HCT116 (cell line): ENCODE measurements around the gene GPATCH2L. TPM values are rescaled to one million over a fixed set of nuclear protein-coding genes. Genes with fewer than 3 reads are reported as not detected.

Source experiments
- ATAC-seq: fragments of 200-7000 bp; cut with Tn5 transposase; 2 replicates; pipeline ENCODE4 v1.9.1; 2020; ENCODE audit warnings: mild to moderate bottlenecking, moderate library complexity
- BruUV-seq: library from RNA; stranded (reverse); fragments of 400-500 nt; replicated peaks from 2 replicates; lab custom pipeline; 2021; lab: Mats Ljungman, UMichigan
- CTCF ChIA-PET: fragments of 300-600 bp; sonication (Branson Sonifier 250); formaldehyde crosslinking; loops from one replicate; lab custom pipeline; 2021; ENCODE audit warnings: antibody characterized with exemption; lab: Charles Lee
- POLR2A ChIA-PET: fragments of 300-600, 350-600 bp; sonication (Branson Sonifier 250); formaldehyde crosslinking; loops from one replicate; lab custom pipeline; 2021; ENCODE audit warnings: antibody characterized with exemption; lab: Charles Lee
- RAD21 ChIA-PET, 2 experiments: fragments of 300-600 bp; sonication (Branson Sonifier 250); formaldehyde crosslinking; loops; one replicate each; lab custom pipeline; 2023; ENCODE audit warnings: low total read pairs in 2 of 2; ENCODE audit not compliant: uncharacterized antibody in 2 of 2, unreplicated experiment in 2 of 2, low non-redundant PET in 1 of 2; lab: Charles Lee
- DNase-seq: peaks from one replicate; pipeline ENCODE4 v3.0.0-alpha.2; 2010; ENCODE audit warnings: low read depth, low spot score
- H2AFZ ChIP-seq: fragments of 200-600 bp; shearing (Covaris generic), sonication (generic); 2 replicates; pipeline ENCODE4 v1.6.1; 2017; ENCODE audit warnings: low read depth, mixed run types, mixed read lengths, antibody characterized with exemption, low read length; ENCODE audit not compliant: poor library complexity, severe bottlenecking
- H3K27ac ChIP-seq: 2 replicates; pipeline ENCODE4 v1.5.1; 2012; ENCODE audit warnings: low read depth, low read length
- H3K27me3 ChIP-seq: fragments of 200-600 bp; sonication (generic); 2 replicates; pipeline ENCODE4 v1.6.1; 2016; ENCODE audit warnings: mixed run types, low read length, mixed read lengths; ENCODE audit not compliant: insufficient read depth
- H3K36me3 ChIP-seq, 2 experiments: fragments of 200-500 bp in 1 of 2; fragments of 200-600 bp in 1 of 2; sonication (Bioruptor generic) in 1 of 2; sonication (generic) in 1 of 2; 2 replicates each; pipeline versions ENCODE4 v1.5.1 to v1.6.1; 2014 to 2016; ENCODE audit warnings: low read length in 2 of 2, inconsistent platforms in 1 of 2, mixed read lengths in 1 of 2, mixed run types in 1 of 2; ENCODE audit not compliant: insufficient read depth in 2 of 2, control insufficient read depth in 1 of 2
- H3K4me1 ChIP-seq, 2 experiments: fragments of 200-600 bp in 1 of 2; sonication (generic) in 1 of 2; 2 replicates each; pipeline versions ENCODE4 v1.5.1 to v1.6.1; 2012 to 2017; ENCODE audit warnings: low read length in 2 of 2, inconsistent platforms in 1 of 2, mild to moderate bottlenecking in 1 of 2, mixed read lengths in 1 of 2, mixed run types in 1 of 2, moderate library complexity in 1 of 2; ENCODE audit not compliant: insufficient read depth in 2 of 2, control insufficient read depth in 1 of 2
- H3K4me2 ChIP-seq: fragments of 200-600 bp; sonication (generic); 2 replicates; pipeline ENCODE4 v1.6.1; 2017; ENCODE audit warnings: mixed run types, low read length, mixed read lengths
- H3K4me3 ChIP-seq, 2 experiments: fragments of 200-600 bp in 1 of 2; sonication (generic) in 1 of 2; replicated peaks in 1 of 2; 2 replicates each; pipeline ENCODE4 v1.5.1; 2011 to 2016; ENCODE audit warnings: low read length in 2 of 2, control low read depth in 1 of 2, low read depth in 1 of 2, mild to moderate bottlenecking in 1 of 2, mixed read lengths in 1 of 2, mixed run types in 1 of 2
- H3K79me2 ChIP-seq: fragments of 200-600 bp; sonication (generic); 2 replicates; pipeline ENCODE4 v1.6.1; 2017; ENCODE audit warnings: mild to moderate bottlenecking, mixed run types, low read length, moderate library complexity, mixed read lengths; ENCODE audit not compliant: insufficient read depth
- H3K9ac ChIP-seq: fragments of 200-600 bp; sonication (generic); 2 replicates; pipeline ENCODE4 v1.6.1; 2016; ENCODE audit warnings: low read length, mixed read lengths
- H3K9me2 ChIP-seq: fragments of 200-600 bp; sonication (generic), shearing (Covaris generic); 2 replicates; pipeline ENCODE4 v1.6.1; 2017; ENCODE audit warnings: mixed run types, mild to moderate bottlenecking, moderate library complexity; ENCODE audit not compliant: insufficient read depth
- H3K9me3 ChIP-seq, 2 experiments: fragments of 200-500 bp in 1 of 2; fragments of 200-600 bp in 1 of 2; sonication (Bioruptor generic) in 1 of 2; sonication (generic) in 1 of 2; 2 replicates each; pipeline ENCODE4 v1.6.1; 2014 to 2017; ENCODE audit warnings: low read length in 2 of 2, mixed read lengths in 2 of 2, inconsistent platforms in 1 of 2, low read depth in 1 of 2, mild to moderate bottlenecking in 1 of 2, mixed run types in 1 of 2, moderate library complexity in 1 of 2; ENCODE audit not compliant: control insufficient read depth in 1 of 2, insufficient read depth in 1 of 2
- H4K20me1 ChIP-seq: fragments of 200-600 bp; sonication (generic), shearing (Covaris generic); 2 replicates; pipeline ENCODE4 v1.6.1; 2017; ENCODE audit warnings: mixed run types, mild to moderate bottlenecking, moderate library complexity; ENCODE audit not compliant: insufficient read depth
- CEBPB ChIP-seq: IDR thresholded peaks from 2 replicates; pipeline ENCODE4 v1.6.1; 2012; ENCODE audit warnings: low read depth
- EGR1 ChIP-seq: IDR thresholded peaks from 2 replicates; pipeline ENCODE4 v1.6.1; 2012; ENCODE audit warnings: low read depth
- ELF1 ChIP-seq: IDR thresholded peaks from 2 replicates; pipeline ENCODE4 v1.6.1; 2012; ENCODE audit warnings: low read depth, borderline replicate concordance
- EZH2phosphoT487 ChIP-seq: fragments of 200-600 bp; IDR thresholded peaks from 2 replicates; pipeline ENCODE4 v1.6.1; 2018; ENCODE audit warnings: antibody characterized with exemption, borderline replicate concordance
- FOSL1 ChIP-seq: IDR thresholded peaks from 2 replicates; pipeline ENCODE4 v1.6.1; 2012; ENCODE audit warnings: low read depth
- JUND ChIP-seq: IDR thresholded peaks from 2 replicates; pipeline ENCODE4 v1.6.1; 2012
- POLR2AphosphoS5 ChIP-seq: IDR thresholded peaks from 2 replicates; pipeline ENCODE4 v1.6.1; 2011; ENCODE audit warnings: mild to moderate bottlenecking, low read depth, low read length, moderate library complexity
- RAD21 ChIP-seq: IDR thresholded peaks from 2 replicates; pipeline ENCODE4 v1.6.1; 2012; ENCODE audit warnings: low read depth, mild to moderate bottlenecking
- SIN3A ChIP-seq: IDR thresholded peaks from 2 replicates; pipeline ENCODE4 v1.6.1; 2012; ENCODE audit warnings: low read depth
- SP1 ChIP-seq: IDR thresholded peaks from 2 replicates; pipeline ENCODE4 v1.6.1; 2012; ENCODE audit warnings: low read depth
- TCF7L2 ChIP-seq: IDR thresholded peaks from 2 replicates; pipeline ENCODE4 v1.7.0; 2011; ENCODE audit warnings: borderline replicate concordance, inconsistent platforms; ENCODE audit not compliant: insufficient read depth, insufficient read length; ENCODE audit errors: extremely low read depth
- ZFX ChIP-seq: fragments of 450-650 bp; IDR thresholded peaks from 2 replicates; pipeline ENCODE4 v1.6.1; 2017
- intact Hi-C: fragments of 100-400 bp; cut with micrococcal nuclease; formaldehyde crosslinking; loops from 2 replicates; pipeline ENCODE4 v1.10.0; 2022
- total RNA-seq: library from RNA; stranded (reverse); gene quantifications from one replicate; pipeline ENCODE4 v1.2.1, GENCODE V29; 2021; ENCODE audit not compliant: unreplicated experiment
- TF ChIP-seq, protein P1 (sequence below): IDR thresholded peaks from 2 replicates; pipeline ENCODE4 v1.6.1; 2012; ENCODE audit warnings: low read depth
- TF ChIP-seq, protein P2 (sequence below), 3 experiments: fragments of 200-600 bp in 1 of 3; sonication (generic) in 1 of 3; IDR thresholded peaks in 2 of 3; conservative IDR thresholded peaks in 1 of 3; 2 replicates each; pipeline ENCODE4 v1.5.1; 2012 to 2017; ENCODE audit warnings: low read depth in 2 of 3, low read length in 2 of 3, antibody characterized with exemption in 1 of 3, borderline replicate concordance in 1 of 3, control low read depth in 1 of 3, mild to moderate bottlenecking in 1 of 3, mixed read lengths in 1 of 3, mixed run types in 1 of 3, moderate library complexity in 1 of 3; ENCODE audit not compliant: insufficient read depth in 1 of 3

Gene GPATCH2L
- total RNA-seq, 1 experiment from 2014 or later, result 49.2 TPM

DNA sequence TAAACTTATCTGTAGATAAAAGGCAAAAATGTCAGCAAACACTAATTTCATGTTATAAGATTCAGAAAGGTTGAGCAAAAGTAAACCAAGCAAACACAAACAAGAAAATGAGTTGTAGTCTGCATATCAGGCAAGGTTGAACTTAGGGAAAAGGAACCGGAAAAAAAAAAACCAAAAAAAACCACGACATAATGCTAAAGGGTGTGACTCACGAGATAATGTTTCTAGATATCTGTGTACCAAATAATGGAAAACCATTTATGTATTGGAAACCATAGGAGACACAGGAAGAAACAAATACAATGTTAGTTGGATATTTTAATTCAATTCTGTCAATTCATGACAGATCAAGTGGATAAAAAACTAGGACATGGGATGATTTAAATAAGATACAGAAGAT lies 60.5 kb downstream of the GPATCH2L start:
- intact Hi-C loops, result no loop called here
- H3K9ac ChIP-seq, result no peak overlapping the region
- TF ChIP-seq TCF7L2, result no peak
- no peak for TF ChIP-seq POLR2AphosphoS5
- no peaks in the 10 kb centered on the region for H3K9me3 ChIP-seq
- POLR2A ChIA-PET, result no interaction called here
- H3K79me2 ChIP-seq, result no peaks in the 10 kb centered on the region
- H3K4me1 ChIP-seq, result no peaks in the 10 kb centered on the region
- H3K9me2 ChIP-seq, result no peaks in the 10 kb centered on the region
- DNase-seq (no peak), ATAC-seq (no peak)
- no peak overlapping the region for H3K4me2 ChIP-seq
- H3K27ac ChIP-seq, result no peak overlapping the region
- no peak overlapping the region for H2AFZ ChIP-seq
- no TSS peak for BruUV-seq
- no peaks in the 10 kb centered on the region for H3K36me3 ChIP-seq
- no peaks in the 10 kb centered on the region; the same call in 1 of the 2 replicates for H4K20me1 ChIP-seq
- no peaks in the 10 kb centered on the region for H3K27me3 ChIP-seq
- no peak overlapping the region for H3K4me3 ChIP-seq
- CTCF ChIA-PET, result no interaction called here
- RAD21 ChIA-PET, result no interaction called here

DNA sequence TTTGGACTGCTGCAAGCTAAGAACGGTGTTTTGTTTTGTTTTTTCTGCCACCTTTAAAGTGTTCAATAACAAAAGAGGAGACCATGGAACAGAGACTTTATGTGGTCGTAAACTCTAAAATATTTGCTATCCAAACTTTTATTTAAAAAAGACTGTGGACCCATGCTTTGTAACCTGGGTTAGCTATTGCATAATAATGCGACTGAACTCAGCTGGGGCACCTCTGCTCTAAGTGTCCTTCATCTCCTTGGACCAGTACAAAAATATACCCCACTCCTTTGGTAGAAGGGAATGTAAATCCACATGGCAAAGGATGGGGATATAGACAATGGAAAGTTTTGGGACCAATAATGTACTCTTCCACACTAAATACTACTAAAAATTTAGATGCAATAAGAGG lies 65.5 kb downstream of the GPATCH2L start:
- Histone ChIP-seq H3K4me3 (no peak overlapping the region), H3K79me2 (no peaks in the 10 kb centered on the region), H3K27me3 (no peaks in the 10 kb centered on the region), H3K36me3 (no peaks in the 10 kb centered on the region), H3K9ac (no peak overlapping the region), H3K27ac (no peak overlapping the region), H2AFZ (no peak overlapping the region), H4K20me1 (no peaks in the 10 kb centered on the region), H3K4me1 (no peaks in the 10 kb centered on the region), H3K9me3 (no peaks in the 10 kb centered on the region), H3K4me2 (no peak overlapping the region)
- ChIA-PET RAD21 (no interaction called here), POLR2A (no interaction called here), CTCF (no interaction called here)
- ATAC-seq (no peak), DNase-seq (no peak)
- intact Hi-C loops, result no loop called here
- no TSS peak for BruUV-seq
- TF ChIP-seq RAD21 (no peak), SIN3A (no peak), TCF7L2 (no peak), ELF1 (no peak), CEBPB (no peak), JUND (no peak), SP1 (no peak), EGR1 (no peak), ZFX (no peak), FOSL1 (no peak), EZH2phosphoT487 (no peak)
- TF ChIP-seq, protein P1, sequence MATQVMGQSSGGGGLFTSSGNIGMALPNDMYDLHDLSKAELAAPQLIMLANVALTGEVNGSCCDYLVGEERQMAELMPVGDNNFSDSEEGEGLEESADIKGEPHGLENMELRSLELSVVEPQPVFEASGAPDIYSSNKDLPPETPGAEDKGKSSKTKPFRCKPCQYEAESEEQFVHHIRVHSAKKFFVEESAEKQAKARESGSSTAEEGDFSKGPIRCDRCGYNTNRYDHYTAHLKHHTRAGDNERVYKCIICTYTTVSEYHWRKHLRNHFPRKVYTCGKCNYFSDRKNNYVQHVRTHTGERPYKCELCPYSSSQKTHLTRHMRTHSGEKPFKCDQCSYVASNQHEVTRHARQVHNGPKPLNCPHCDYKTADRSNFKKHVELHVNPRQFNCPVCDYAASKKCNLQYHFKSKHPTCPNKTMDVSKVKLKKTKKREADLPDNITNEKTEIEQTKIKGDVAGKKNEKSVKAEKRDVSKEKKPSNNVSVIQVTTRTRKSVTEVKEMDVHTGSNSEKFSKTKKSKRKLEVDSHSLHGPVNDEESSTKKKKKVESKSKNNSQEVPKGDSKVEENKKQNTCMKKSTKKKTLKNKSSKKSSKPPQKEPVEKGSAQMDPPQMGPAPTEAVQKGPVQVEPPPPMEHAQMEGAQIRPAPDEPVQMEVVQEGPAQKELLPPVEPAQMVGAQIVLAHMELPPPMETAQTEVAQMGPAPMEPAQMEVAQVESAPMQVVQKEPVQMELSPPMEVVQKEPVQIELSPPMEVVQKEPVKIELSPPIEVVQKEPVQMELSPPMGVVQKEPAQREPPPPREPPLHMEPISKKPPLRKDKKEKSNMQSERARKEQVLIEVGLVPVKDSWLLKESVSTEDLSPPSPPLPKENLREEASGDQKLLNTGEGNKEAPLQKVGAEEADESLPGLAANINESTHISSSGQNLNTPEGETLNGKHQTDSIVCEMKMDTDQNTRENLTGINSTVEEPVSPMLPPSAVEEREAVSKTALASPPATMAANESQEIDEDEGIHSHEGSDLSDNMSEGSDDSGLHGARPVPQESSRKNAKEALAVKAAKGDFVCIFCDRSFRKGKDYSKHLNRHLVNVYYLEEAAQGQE, result no peak
- TF ChIP-seq, protein P2, sequence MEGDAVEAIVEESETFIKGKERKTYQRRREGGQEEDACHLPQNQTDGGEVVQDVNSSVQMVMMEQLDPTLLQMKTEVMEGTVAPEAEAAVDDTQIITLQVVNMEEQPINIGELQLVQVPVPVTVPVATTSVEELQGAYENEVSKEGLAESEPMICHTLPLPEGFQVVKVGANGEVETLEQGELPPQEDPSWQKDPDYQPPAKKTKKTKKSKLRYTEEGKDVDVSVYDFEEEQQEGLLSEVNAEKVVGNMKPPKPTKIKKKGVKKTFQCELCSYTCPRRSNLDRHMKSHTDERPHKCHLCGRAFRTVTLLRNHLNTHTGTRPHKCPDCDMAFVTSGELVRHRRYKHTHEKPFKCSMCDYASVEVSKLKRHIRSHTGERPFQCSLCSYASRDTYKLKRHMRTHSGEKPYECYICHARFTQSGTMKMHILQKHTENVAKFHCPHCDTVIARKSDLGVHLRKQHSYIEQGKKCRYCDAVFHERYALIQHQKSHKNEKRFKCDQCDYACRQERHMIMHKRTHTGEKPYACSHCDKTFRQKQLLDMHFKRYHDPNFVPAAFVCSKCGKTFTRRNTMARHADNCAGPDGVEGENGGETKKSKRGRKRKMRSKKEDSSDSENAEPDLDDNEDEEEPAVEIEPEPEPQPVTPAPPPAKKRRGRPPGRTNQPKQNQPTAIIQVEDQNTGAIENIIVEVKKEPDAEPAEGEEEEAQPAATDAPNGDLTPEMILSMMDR (IDR thresholded peaks at IDR 0.05 in 2 of 3, conservative IDR thresholded peaks at IDR 0.05 in 1 of 3; ENCODE audit: borderline replicate concordance in 1 of 3, insufficient read depth in 1 of 3, low read depth in 2 of 3, low read length in 2 of 3), result no peak
- TF ChIP-seq, all 23 proteins: peak for 0
- no peaks in the 10 kb centered on the region for H3K9me2 ChIP-seq
